Spleen (tissue), 11 donors: ENCODE results near the gene TTF2. TPM values are rescaled to one million over a fixed set of nuclear protein-coding genes. Genes with fewer than 3 reads are reported as not detected.

ENCODE experiments used
- microRNA-seq, 3 donors: library from miRNA; unstranded; fragments of <30 nt; microRNA quantifications; one replicate each; pipeline versions ENCODE4 to v1.1.0, GENCODE V29; 2019 to 2020
- polyA plus RNA-seq, 3 donors: library from polyadenylated mRNA; stranded (reverse); fragments of 200-250 nt; gene quantifications; one replicate each; pipeline ENCODE4 v1.2.1, GENCODE V29; 2013
- small RNA-seq, 4 donors: library from RNA; depleted of rRNA; stranded (forward); fragments of <200 nt; gene quantifications; one replicate each; pipeline ENCODE3, GENCODE V24; 2016
- total RNA-seq, 7 donors: library from RNA; depleted of rRNA in 3 of 7; stranded (reverse); fragments of >200 nt in 3 of 7; fragmentation: NEBNext Ultra II Directional in 4 of 7; extraction: Animal tissue kit (Norgen Biotek cat#: 25700) in 4 of 7; gene quantifications; one replicate each; pipeline versions ENCODE4 v1.1.0 to v1.2.1, GENCODE V29; 2016 to 2021
- donor health status: healthy with polysubstance abuse.
- donor health status: DM: no; HTN: no; CAD: no; lungs with moderate emphysema.
- donor health status: DM: no; HTN: no; CAD: no.
- donor health status: Bipolar disorder and iron deficiency.
- donor health status: healthy.
- donor health status: DM: no; HTN: no; CAD: no.
- donor health status: DM: yes; HTN: yes; CAD: no.

The TTF2 gene
- total and polyA plus RNA-seq, 10 donors: 4.8 to 36.1 (median 23.0) TPM

Small RNA genes within 50 kb of the gene (microRNA-seq; reads per million reads assigned to microRNA genes)
- 17.5 to 25.6 (median 25.3) reads per million in 3 donors for gene MIR942

Small RNA genes within 50 kb of the gene (small RNA-seq; reads per million reads assigned to genes)
- gene MIR942: 0.52 to 1.2 (median 1.2) reads per million in 4 donors

Other genes starting within 250 kb of the TTF2 start
- 10 to 100 TPM in 5 of 7 donors, 1 to 10 TPM in 2; 5.3 to 17.4 (median 11.9) TPM for gene PTGFRN, start 150.4 kb upstream of the TTF2 start, total RNA-seq
- gene PTGFRN, start 150.4 kb upstream of the TTF2 start, polyA plus RNA-seq: 1 to 10 TPM; 1.7 to 3.3 (median 2.4) TPM
- gene CD101, start 58.6 kb upstream of the TTF2 start, total RNA-seq: 10 to 100 TPM in 2 of 7 donors, 1 to 10 TPM in 5; 3.7 to 15.9 (median 9.3) TPM
- gene CD101, start 58.6 kb upstream of the TTF2 start, polyA plus RNA-seq: 1 to 10 TPM; 1.0 to 7.6 (median 1.9) TPM
- gene TRIM45, start 61.4 kb downstream of the TTF2 start, total RNA-seq: 1 to 10 TPM; 1.5 to 4.0 (median 1.9) TPM
- gene TRIM45, start 61.4 kb downstream of the TTF2 start, polyA plus RNA-seq: 1 to 10 TPM; 1.2 to 8.1 (median 4.4) TPM
- gene VTCN1, start 150.6 kb downstream of the TTF2 start, total RNA-seq: not detected
- not detected for gene VTCN1, start 150.6 kb downstream of the TTF2 start, polyA plus RNA-seq